Sigmoid colon (tissue), 7 donors: ENCODE results near the gene GFRA3. TPM values are rescaled to one million over a fixed set of nuclear protein-coding genes. Genes with fewer than 3 reads are reported as not detected.

Experiments used
- DNase-seq: peaks from one replicate; pipeline ENCODE4 v3.0.0-alpha.2; 2019
- H3K27ac ChIP-seq, 4 donors: fragments of 200-600 bp; sonication (generic); one replicate each; pipeline ENCODE4 v1.5.1; 2016 to 2019; ENCODE audit warnings: mild to moderate bottlenecking in 1 of 4
- H3K27me3 ChIP-seq, 3 donors: fragments of 200-600 bp; sonication (generic); one replicate each; pipeline ENCODE4 v1.5.1; 2019; ENCODE audit warnings: mild to moderate bottlenecking in 1 of 3
- H3K36me3 ChIP-seq, 4 donors: fragments of 200-600 bp; sonication (generic); one replicate each; pipeline ENCODE4 v1.5.1; 2016 to 2019
- H3K4me1 ChIP-seq, 4 donors: fragments of 200-600 bp; sonication (generic); one replicate each; pipeline ENCODE4 v1.5.1; 2017 to 2019
- H3K4me3 ChIP-seq, 4 donors: fragments of 200-600 bp; sonication (generic); one replicate each; pipeline ENCODE4 v1.5.1; 2017 to 2019; ENCODE audit warnings: mild to moderate bottlenecking in 2 of 4, moderate library complexity in 1 of 4
- H3K9me3 ChIP-seq, 4 donors: fragments of 200-600 bp in 3 of 4; sonication (generic) in 3 of 4; one replicate each; pipeline versions ENCODE4 v1.5.1 to v1.6.1; 2013 to 2019
- CTCF ChIP-seq, 4 experiments: fragments of 450-650 bp in 3 of 4; fragments of 200-600 bp in 1 of 4; IDR thresholded peaks; one replicate each; pipeline ENCODE4 v1.5.1; 2016 to 2019; ENCODE audit warnings: antibody characterized with exemption in 4 of 4, mild to moderate bottlenecking in 3 of 4, moderate library complexity in 2 of 4
- EP300 ChIP-seq, 4 donors: sonication (generic); formaldehyde crosslinking; IDR thresholded peaks; one replicate each; pipeline ENCODE4 v1.6.1; 2017; ENCODE audit warnings: antibody characterized with exemption in 4 of 4
- POLR2A ChIP-seq, 2 donors: fragments of 450-650 bp; IDR thresholded peaks; one replicate each; pipeline ENCODE4 v1.6.1; 2016; ENCODE audit warnings: antibody characterized with exemption in 2 of 2, mild to moderate bottlenecking in 2 of 2, moderate library complexity in 2 of 2
- POLR2AphosphoS5 ChIP-seq, 4 donors: sonication (generic); formaldehyde crosslinking; IDR thresholded peaks; one replicate each; pipeline ENCODE4 v1.6.1; 2017; ENCODE audit warnings: antibody characterized with exemption in 4 of 4
- WGBS, 2 donors: extraction: QIAGEN DNeasy Blood & Tissue Kit; methylation state at CpG; one replicate each; pipeline ENCODE4 v1.1.7; 2013; 5-methylcytosine and 5-hydroxymethylcytosine counted together
- intact Hi-C: fragments of 100-400 bp; cut with DNase I; formaldehyde crosslinking; loops from one replicate; pipeline ENCODE4 v1.15.1; 2023
- polyA plus RNA-seq, 3 donors: library from polyadenylated mRNA; stranded (reverse); fragments of 200-250 nt; gene quantifications; one replicate each; pipeline ENCODE4 v1.2.3, GENCODE V29; 2013
- total RNA-seq, 4 donors: library from RNA; depleted of rRNA; stranded (reverse); fragments of >200 nt; gene quantifications; one replicate each; pipeline ENCODE4 v1.1.0, GENCODE V29; 2016
- donor health status: healthy with polysubstance abuse.
- donor health status: Bipolar disorder and iron deficiency.
- donor health status: healthy.

Gene GFRA3
- total and polyA plus RNA-seq, 7 donors = 0.49 to 3.9 (median 0.77) TPM; not detected in 1

GRCh38 chr5:138229387-138229786, 45.0 kb downstream of the GFRA3 start:
- Histone ChIP-seq H3K27ac (no peak overlapping the region), H3K36me3 (no peaks in the 10 kb centered on the region), H3K9me3 (peaks cover 0 to 5% (median 0%) of the 10 kb centered on the region in 4 donors), H3K4me3 (no peak overlapping the region), H3K4me1 (peaks cover 0 to 9% (median 2%) of the 10 kb centered on the region in 4 donors), H3K27me3 (no peaks in the 10 kb centered on the region)
- no peak for TF ChIP-seq POLR2A (IDR thresholded peaks at IDR 0.05)
- TF ChIP-seq POLR2AphosphoS5 (IDR thresholded peaks at IDR 0.05) = no peak
- no peak for TF ChIP-seq EP300 (IDR thresholded peaks at IDR 0.05)
- no peak for TF ChIP-seq CTCF (IDR thresholded peaks at IDR 0.05)
- DNase-seq = no peak
- 78 to 83% methylated on average over 6 of the region's 6 CpGs for WGBS, 2 donors
- intact Hi-C loops = no loop called here

- intact Hi-C loops = no loop called here
- H3K36me3 ChIP-seq = no peaks in the 10 kb centered on the region
- H3K9me3 ChIP-seq = peaks cover 0 to 5% (median 0%) of the 10 kb centered on the region in 4 donors
- DNase-seq = no peak
- peaks cover 0 to 16% (median 2%) of the 10 kb centered on the region in 4 donors for H3K4me1 ChIP-seq
- TF ChIP-seq EP300 (IDR thresholded peaks at IDR 0.05) (no peak), CTCF (IDR thresholded peaks at IDR 0.05) (no peak), POLR2A (IDR thresholded peaks at IDR 0.05) (no peak), POLR2AphosphoS5 (IDR thresholded peaks at IDR 0.05) (no peak)
- H3K27me3 ChIP-seq = no peaks in the 10 kb centered on the region
- no peak overlapping the region for H3K27ac ChIP-seq
- H3K4me3 ChIP-seq = no peak overlapping the region
These were observed 47.5 kb downstream of the GFRA3 start for GRCh38 chr5:138226910-138227309.

GRCh38 chr5:138224712-138225111, 49.7 kb downstream of the GFRA3 start:
- no peak overlapping the region for H3K27ac ChIP-seq
- no peaks in the 10 kb centered on the region for H3K36me3 ChIP-seq
- intact Hi-C loops = no loop called here
- no peak for DNase-seq
- TF ChIP-seq CTCF (IDR thresholded peaks at IDR 0.05) (no peak), EP300 (IDR thresholded peaks at IDR 0.05) (no peak), POLR2AphosphoS5 (IDR thresholded peaks at IDR 0.05) (no peak), POLR2A (IDR thresholded peaks at IDR 0.05) (no peak)
- H3K27me3 ChIP-seq = no peaks in the 10 kb centered on the region
- H3K9me3 ChIP-seq = peaks cover 0 to 5% (median 0%) of the 10 kb centered on the region in 4 donors
- peaks cover 0 to 7% (median 0%) of the 10 kb centered on the region in 4 donors for H3K4me1 ChIP-seq
- WGBS, 2 donors = 71 to 85% methylated on average over 6 of the region's 6 CpGs
- H3K4me3 ChIP-seq = no peak overlapping the region

- no peak overlapping the region for H3K4me3 ChIP-seq
- intact Hi-C loops = loop anchor here (1.0 kb wide), 1 partner anchor 60 kb away; no protein-coding TSS in a partner anchor
- no peaks in the 10 kb centered on the region for H3K36me3 ChIP-seq
- H3K9me3 ChIP-seq = peaks cover 0 to 5% (median 0%) of the 10 kb centered on the region in 4 donors
- DNase-seq = no peak
- no peak overlapping the region for H3K27ac ChIP-seq
- WGBS, 2 donors = 97 to 100% methylated on average over 1 of the region's 1 CpG
- H3K4me1 ChIP-seq = peaks cover 0 to 7% (median 0%) of the 10 kb centered on the region in 4 donors
- H3K27me3 ChIP-seq = no peaks in the 10 kb centered on the region
- TF ChIP-seq POLR2A (IDR thresholded peaks at IDR 0.05) = no peak
- TF ChIP-seq CTCF (IDR thresholded peaks at IDR 0.05) = no peak
- no peak for TF ChIP-seq POLR2AphosphoS5 (IDR thresholded peaks at IDR 0.05)
- TF ChIP-seq EP300 (IDR thresholded peaks at IDR 0.05) = no peak
These were observed 50.9 kb downstream of the GFRA3 start for GRCh38 chr5:138223532-138223931.

GRCh38 chr5:138216799-138217198, 57.6 kb downstream of the GFRA3 start:
- WGBS, 2 donors = 74 to 92% methylated on average over 2 of the region's 2 CpGs
- peaks cover 0 to 17% (median 15%) of the 10 kb centered on the region in 4 donors for H3K4me1 ChIP-seq
- intact Hi-C loops = no loop called here
- DNase-seq = no peak
- H3K27ac ChIP-seq = no peak overlapping the region
- H3K9me3 ChIP-seq = no peaks in the 10 kb centered on the region
- no peaks in the 10 kb centered on the region for H3K27me3 ChIP-seq
- H3K4me3 ChIP-seq = no peak overlapping the region
- H3K36me3 ChIP-seq = no peaks in the 10 kb centered on the region
- TF ChIP-seq EP300 (IDR thresholded peaks at IDR 0.05) (no peak), POLR2A (IDR thresholded peaks at IDR 0.05) (no peak), CTCF (IDR thresholded peaks at IDR 0.05) (no peak), POLR2AphosphoS5 (IDR thresholded peaks at IDR 0.05) (no peak)
